ENCODE measurements around the gene R3HDM1. TPM values are rescaled to one million over a fixed set of nuclear protein-coding genes. Genes with fewer than 3 reads are reported as not detected.
"Not testable (repeated sequence)": the region's sequence is repeated elsewhere in the genome, so short reads cannot be mapped to it uniquely, and the experiment has no call there.

Gene R3HDM1
- total RNA-seq, 1 donor from 2014 or later, result 11.3 TPM

- no peak overlapping the region for H3K4me3 ChIP-seq (ENCODE audit: low read depth, low read length)
- TF ChIP-seq CTCF (conservative IDR thresholded peaks at IDR 0.05; ENCODE audit: low read depth, low read length), result no peak
- DNase-seq (ENCODE audit: low read depth), result no peak
Measured at GRCh38 chr2:135651717-135652116, 120.4 kb downstream of the R3HDM1 start.

- not testable (repeated sequence) for DNase-seq (ENCODE audit: low read depth); H3K4me3 ChIP-seq (ENCODE audit: low read depth, low read length)
Measured at GRCh38 chr2:135654239-135654638, 123.0 kb downstream of the R3HDM1 start.

- no peak overlapping the region for H3K4me3 ChIP-seq (ENCODE audit: low read depth, low read length)
- TF ChIP-seq CTCF (conservative IDR thresholded peaks at IDR 0.05; ENCODE audit: low read depth, low read length), result no peak
- DNase-seq (ENCODE audit: low read depth), result no peak
Measured at GRCh38 chr2:135657806-135658582, 126.7 kb downstream of the R3HDM1 start.

GRCh38 chr2:135662088-135662487 lies 130.8 kb downstream of the R3HDM1 start:
- DNase-seq (ENCODE audit: low read depth), result no peak
- no peak overlapping the region for H3K4me3 ChIP-seq (ENCODE audit: low read depth, low read length)
- TF ChIP-seq CTCF (conservative IDR thresholded peaks at IDR 0.05; ENCODE audit: low read depth, low read length), result no peak

- TF ChIP-seq CTCF (conservative IDR thresholded peaks at IDR 0.05; ENCODE audit: low read depth, low read length), result no peak
- no peak for DNase-seq (ENCODE audit: low read depth)
- no peak overlapping the region for H3K4me3 ChIP-seq (ENCODE audit: low read depth, low read length)
Measured at GRCh38 chr2:135663148-135663700, 131.9 kb downstream of the R3HDM1 start.

GRCh38 chr2:135664623-135665068 lies 133.4 kb downstream of the R3HDM1 start:
- no peak for TF ChIP-seq CTCF (conservative IDR thresholded peaks at IDR 0.05; ENCODE audit: low read depth, low read length)
- H3K4me3 ChIP-seq (ENCODE audit: low read depth, low read length), result no peak overlapping the region
- peak; percentile 76 for DNase-seq (ENCODE audit: low read depth)

GRCh38 chr2:135667045-135667444 lies 135.8 kb downstream of the R3HDM1 start:
- TF ChIP-seq CTCF (conservative IDR thresholded peaks at IDR 0.05; ENCODE audit: low read depth, low read length), result no peak

More at GRCh38 chr2:135667045-135667444, 135.8 kb downstream of the R3HDM1 start:
- DNase-seq (ENCODE audit: low read depth), result no peak
- H3K4me3 ChIP-seq (ENCODE audit: low read depth, low read length), result no peak overlapping the region

All from epithelial cell of proximal tubule (primary cell).